ENCODE results near the gene SLC13A5. TPM values are rescaled to one million over a fixed set of nuclear protein-coding genes. Genes with fewer than 3 reads are reported as not detected.

SLC13A5 gene
- total RNA-seq, 1 donor from 2014 or later, result not detected

DNA sequence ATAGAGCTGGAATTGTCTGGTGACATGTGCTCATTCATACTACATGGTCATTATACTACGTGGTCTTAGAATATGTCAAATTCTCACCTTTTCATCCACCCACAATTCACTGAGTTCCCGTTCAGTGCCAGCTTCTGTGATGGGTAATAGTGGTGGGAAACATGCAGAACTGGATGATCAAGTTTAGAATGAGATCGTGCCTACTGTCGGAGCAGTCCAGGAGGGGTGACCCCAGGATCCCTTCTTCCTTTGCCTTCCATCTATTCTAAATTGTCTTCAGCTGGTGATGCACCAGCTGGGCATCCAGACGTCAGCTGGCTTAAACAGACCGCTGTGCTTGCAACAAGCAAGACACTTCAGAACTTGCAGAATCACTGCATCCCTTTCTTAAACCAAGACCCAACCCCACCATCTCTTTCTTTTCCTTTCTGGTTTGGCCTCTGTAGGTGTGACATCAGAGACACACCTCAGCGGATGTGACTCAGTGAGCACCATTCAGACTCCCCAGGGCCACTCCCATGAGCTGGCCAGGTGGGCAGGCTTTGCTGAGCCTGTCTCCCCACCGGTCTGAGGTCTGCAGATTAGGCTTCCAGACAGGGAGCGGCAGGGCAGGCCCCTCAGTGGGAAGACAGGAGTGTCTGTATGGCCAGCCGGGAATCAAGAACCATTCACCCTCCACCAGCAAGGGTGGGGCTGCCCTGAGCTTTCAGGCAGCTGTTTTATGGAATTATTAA is 43.5 kb downstream of the SLC13A5 start:
- DNase-seq (no peak), ATAC-seq (no peak)
- intact Hi-C loops (cut with DNase I), result loop anchor here (10.0 kb wide), 1 partner anchor 55 kb away; no protein-coding TSS in a partner anchor
- Histone ChIP-seq H3K27me3 (no peaks in the 10 kb centered on the region), H3K4me1 (peaks cover 4% of the 10 kb centered on the region), H3K27ac (no peak overlapping the region), H3K36me3 (no peaks in the 10 kb centered on the region), H3K9me3 (no peaks in the 10 kb centered on the region), H3K4me3 (no peak overlapping the region)
- TF ChIP-seq, protein P1, sequence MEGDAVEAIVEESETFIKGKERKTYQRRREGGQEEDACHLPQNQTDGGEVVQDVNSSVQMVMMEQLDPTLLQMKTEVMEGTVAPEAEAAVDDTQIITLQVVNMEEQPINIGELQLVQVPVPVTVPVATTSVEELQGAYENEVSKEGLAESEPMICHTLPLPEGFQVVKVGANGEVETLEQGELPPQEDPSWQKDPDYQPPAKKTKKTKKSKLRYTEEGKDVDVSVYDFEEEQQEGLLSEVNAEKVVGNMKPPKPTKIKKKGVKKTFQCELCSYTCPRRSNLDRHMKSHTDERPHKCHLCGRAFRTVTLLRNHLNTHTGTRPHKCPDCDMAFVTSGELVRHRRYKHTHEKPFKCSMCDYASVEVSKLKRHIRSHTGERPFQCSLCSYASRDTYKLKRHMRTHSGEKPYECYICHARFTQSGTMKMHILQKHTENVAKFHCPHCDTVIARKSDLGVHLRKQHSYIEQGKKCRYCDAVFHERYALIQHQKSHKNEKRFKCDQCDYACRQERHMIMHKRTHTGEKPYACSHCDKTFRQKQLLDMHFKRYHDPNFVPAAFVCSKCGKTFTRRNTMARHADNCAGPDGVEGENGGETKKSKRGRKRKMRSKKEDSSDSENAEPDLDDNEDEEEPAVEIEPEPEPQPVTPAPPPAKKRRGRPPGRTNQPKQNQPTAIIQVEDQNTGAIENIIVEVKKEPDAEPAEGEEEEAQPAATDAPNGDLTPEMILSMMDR (IDR thresholded peaks at IDR 0.05), result no peak

GRCh38 chr17:6668727-6669425 is 44.3 kb downstream of the SLC13A5 start:
- intact Hi-C loops (cut with DNase I), result loop anchor here (10.0 kb wide), 1 partner anchor 56 kb away; no protein-coding TSS in a partner anchor

GRCh38 chr17:6668219-6668618 is 45.0 kb downstream of the SLC13A5 start:
- Histone ChIP-seq H3K4me3 (no peak overlapping the region), H3K27me3 (no peaks in the 10 kb centered on the region), H3K9me3 (no peaks in the 10 kb centered on the region), H3K4me1 (peaks cover 4% of the 10 kb centered on the region), H3K27ac (no peak overlapping the region), H3K36me3 (no peaks in the 10 kb centered on the region)
- DNase-seq (no peak), ATAC-seq (no peak)
- intact Hi-C loops (cut with DNase I), result loop anchor here (10.0 kb wide), 1 partner anchor 57 kb away; no protein-coding TSS in a partner anchor
- TF ChIP-seq, protein P1 (IDR thresholded peaks at IDR 0.05), result no peak

More at GRCh38 chr17:6668727-6669425, 44.3 kb downstream of the SLC13A5 start:
- H3K4me3 ChIP-seq, result no peak overlapping the region
- H3K9me3 ChIP-seq, result no peaks in the 10 kb centered on the region
- peaks cover 4% of the 10 kb centered on the region for H3K4me1 ChIP-seq
- no peaks in the 10 kb centered on the region for H3K36me3 ChIP-seq
- H3K27ac ChIP-seq, result no peak overlapping the region
- no peak for DNase-seq
- ATAC-seq, result no peak
- H3K27me3 ChIP-seq, result no peaks in the 10 kb centered on the region
- TF ChIP-seq, protein P1 (IDR thresholded peaks at IDR 0.05), result no peak

DNA sequence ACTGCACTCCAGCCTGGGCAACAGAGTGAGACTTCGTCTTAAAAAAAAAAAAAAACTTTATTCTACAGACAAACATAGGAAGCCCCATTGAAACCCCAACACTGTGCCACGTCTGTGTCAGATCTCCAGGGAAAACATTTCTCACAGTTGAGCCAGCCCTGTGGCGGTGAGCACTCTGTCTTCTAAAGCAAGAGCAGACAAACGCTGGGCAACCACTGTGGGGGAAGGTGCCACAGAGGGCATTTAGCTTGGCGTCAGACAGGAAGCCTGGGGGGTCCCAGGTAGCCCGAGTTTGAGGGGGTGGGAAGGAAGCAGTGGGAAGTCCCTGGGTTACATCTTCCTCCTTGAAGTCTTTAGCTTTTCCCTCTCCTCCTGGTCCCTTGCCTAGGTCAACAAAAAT is 45.7 kb downstream of the SLC13A5 start:
- H3K27me3 ChIP-seq, result no peaks in the 10 kb centered on the region
- H3K4me1 ChIP-seq, result peaks cover 4% of the 10 kb centered on the region
- H3K27ac ChIP-seq, result no peak overlapping the region
- H3K36me3 ChIP-seq, result no peaks in the 10 kb centered on the region
- DNase-seq (no peak), ATAC-seq (no peak)
- intact Hi-C loops (cut with DNase I), result loop anchor here (10.0 kb wide), 1 partner anchor 57 kb away; no protein-coding TSS in a partner anchor
- no peaks in the 10 kb centered on the region for H3K9me3 ChIP-seq
- TF ChIP-seq, protein P1 (IDR thresholded peaks at IDR 0.05), result no peak
- H3K4me3 ChIP-seq, result no peak overlapping the region

- no peaks in the 10 kb centered on the region for H3K9me3 ChIP-seq
- TF ChIP-seq, protein P1 (IDR thresholded peaks at IDR 0.05), result no peak
- intact Hi-C loops (cut with DNase I), result loop anchor here (10.0 kb wide), 1 partner anchor 58 kb away; no protein-coding TSS in a partner anchor
Measured at GRCh38 chr17:6666557-6666956, 46.6 kb downstream of the SLC13A5 start.

More at GRCh38 chr17:6666557-6666956, 46.6 kb downstream of the SLC13A5 start:
- H3K27ac ChIP-seq, result no peak overlapping the region
- no peaks in the 10 kb centered on the region for H3K27me3 ChIP-seq
- H3K4me1 ChIP-seq, result peaks cover 4% of the 10 kb centered on the region
- ATAC-seq (no peak), DNase-seq (no peak)
- no peak overlapping the region for H3K4me3 ChIP-seq
- H3K36me3 ChIP-seq, result no peaks in the 10 kb centered on the region

Data from upper lobe of right lung (tissue), 1 donor.